WTC11 (cell line): ENCODE results near the gene C10orf95. TPM values are rescaled to one million over a fixed set of nuclear protein-coding genes. Genes with fewer than 3 reads are reported as not detected.

Experiments
- ATAC-seq: fragments of 200-7000 bp; cut with Tn5 transposase; 2 replicates; pipeline ENCODE4 v1.10.0; 2021; ENCODE audit warnings: mild to moderate bottlenecking, moderate library complexity
- CTCF ChIA-PET: fragments of 300-600 bp; sonication (Branson Sonifier 250); formaldehyde crosslinking; loops from one replicate; lab custom pipeline; 2021; ENCODE audit warnings: antibody characterized with exemption; lab: Charles Lee
- POLR2A ChIA-PET: fragments of 350-600 bp; sonication (Branson Sonifier 250); formaldehyde crosslinking; loops from one replicate; lab custom pipeline; 2021; ENCODE audit warnings: antibody characterized with exemption; lab: Charles Lee
- DNase-seq: peaks from one replicate; pipeline ENCODE4 v3.0.0; 2021; ENCODE audit warnings: low spot score
- H3K27ac Mint-ChIP-seq: 2 replicates; pipeline ENCODE4 v1.8.0; 2021; ENCODE audit warnings: mixed read lengths
- H3K27me3 Mint-ChIP-seq: 2 replicates; pipeline ENCODE4 v1.8.0; 2021; ENCODE audit warnings: low read depth, mild to moderate bottlenecking, moderate library complexity, mixed read lengths
- H3K36me3 Mint-ChIP-seq: 2 replicates; pipeline ENCODE4 v1.8.0; 2021; ENCODE audit warnings: mixed read lengths
- H3K4me1 Mint-ChIP-seq: 2 replicates; pipeline ENCODE4 v1.8.0; 2022; ENCODE audit warnings: mixed read lengths
- H3K4me3 Mint-ChIP-seq: 2 replicates; pipeline ENCODE4 v1.8.0; 2021; ENCODE audit warnings: mild to moderate bottlenecking, moderate library complexity, mixed read lengths
- H3K9me3 Mint-ChIP-seq: 2 replicates; pipeline ENCODE4 v1.8.0; 2021; ENCODE audit warnings: mixed read lengths
- CBFB ChIP-seq: sonication (generic); formaldehyde crosslinking; IDR thresholded peaks from 2 replicates; pipeline ENCODE4 v1.8.1; 2022; ENCODE audit warnings: mild to moderate bottlenecking, low read depth, missing genetic modification reagents
- ELF4 ChIP-seq: sonication (generic); formaldehyde crosslinking; IDR thresholded peaks from 2 replicates; pipeline ENCODE4 v1.8.1; 2022; ENCODE audit warnings: low read depth, mild to moderate bottlenecking, moderate library complexity, missing genetic modification reagents
- IRF2 ChIP-seq: sonication (generic); formaldehyde crosslinking; IDR thresholded peaks from 2 replicates; pipeline ENCODE4 v1.8.0; 2022; ENCODE audit warnings: low read depth, missing genetic modification reagents, borderline replicate concordance
- NR2C2 ChIP-seq: sonication (generic); formaldehyde crosslinking; IDR thresholded peaks from 2 replicates; pipeline ENCODE4 v1.8.0; 2022; ENCODE audit warnings: mild to moderate bottlenecking, missing genetic modification reagents
- SMAD3 ChIP-seq: sonication (generic); formaldehyde crosslinking; IDR thresholded peaks from 2 replicates; pipeline ENCODE4 v1.8.0; 2022; ENCODE audit warnings: missing genetic modification reagents, mild to moderate bottlenecking, borderline replicate concordance
- SOX15 ChIP-seq: fragments of 250-450 bp; sonication (Bioruptor Pico); IDR thresholded peaks from 2 replicates; pipeline ENCODE4 v1.9.0; 2021; ENCODE audit warnings: mild to moderate bottlenecking
- TEAD1 ChIP-seq: sonication (generic); formaldehyde crosslinking; IDR thresholded peaks from 2 replicates; pipeline ENCODE4 v1.8.0; 2022; ENCODE audit warnings: mild to moderate bottlenecking, missing genetic modification reagents
- total RNA-seq: library from RNA; stranded (reverse); gene quantifications from 3 replicates; pipeline ENCODE4 v1.2.3, GENCODE V29; 2021
- TF ChIP-seq, protein P1 (sequence below): sonication (generic); formaldehyde crosslinking; IDR thresholded peaks from 2 replicates; pipeline ENCODE4 v1.8.1; 2022; ENCODE audit warnings: missing genetic modification reagents, borderline replicate concordance
- TF ChIP-seq, protein P2 (sequence below): sonication (generic); formaldehyde crosslinking; IDR thresholded peaks from 2 replicates; pipeline ENCODE4 v1.8.1; 2023; ENCODE audit warnings: mild to moderate bottlenecking, missing genetic modification reagents, moderate library complexity
- TF ChIP-seq, protein P3 (sequence below): sonication (generic); formaldehyde crosslinking; IDR thresholded peaks from 2 replicates; pipeline ENCODE4 v1.8.0; 2022; ENCODE audit warnings: mild to moderate bottlenecking, missing genetic modification reagents
- TF ChIP-seq, protein P4 (sequence below): sonication (generic); formaldehyde crosslinking; IDR thresholded peaks from 2 replicates; pipeline ENCODE4 v1.8.0; 2022; ENCODE audit warnings: missing genetic modification reagents
- TF ChIP-seq, protein P5 (sequence below): sonication (generic); formaldehyde crosslinking; IDR thresholded peaks from 2 replicates; pipeline ENCODE4 v1.8.0; 2023; ENCODE audit warnings: missing genetic modification reagents, mild to moderate bottlenecking, borderline replicate concordance
- TF ChIP-seq, protein P6 (sequence below): fragments of 200-600 bp; IDR thresholded peaks from 2 replicates; pipeline ENCODE4 v1.8.0; 2022; ENCODE audit warnings: antibody characterized with exemption
- TF ChIP-seq, protein P7 (sequence below): sonication (generic); formaldehyde crosslinking; IDR thresholded peaks from 2 replicates; pipeline ENCODE4 v1.8.1; 2022; ENCODE audit warnings: low read depth, missing genetic modification reagents, borderline replicate concordance

C10orf95 gene
- total RNA-seq, 1 experiment from 2014 or later: 0.96 TPM

DNA sequence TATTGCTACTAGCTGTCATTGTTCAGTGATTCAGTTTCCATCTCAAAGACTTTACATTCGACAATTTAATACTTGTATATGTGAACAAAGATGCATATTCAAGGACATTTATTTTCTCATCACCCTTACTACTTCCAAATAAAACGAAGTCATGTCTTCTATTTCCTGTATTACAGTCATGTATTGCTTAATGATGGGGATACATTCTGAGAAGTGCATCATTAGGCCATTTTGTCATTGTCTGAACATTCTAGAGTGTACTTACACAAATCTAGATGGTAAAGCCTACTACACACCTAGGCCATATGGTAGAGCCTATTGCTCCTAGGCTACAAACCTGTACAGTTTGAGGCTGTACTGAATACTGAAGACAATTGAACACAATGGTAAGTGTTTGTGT lies 6.5 kb downstream of the C10orf95 start (continued):
- TF ChIP-seq IRF2 (CRISPR knock-in tag): no peak
- no peak for TF ChIP-seq ELF4
- TF ChIP-seq, protein P1, sequence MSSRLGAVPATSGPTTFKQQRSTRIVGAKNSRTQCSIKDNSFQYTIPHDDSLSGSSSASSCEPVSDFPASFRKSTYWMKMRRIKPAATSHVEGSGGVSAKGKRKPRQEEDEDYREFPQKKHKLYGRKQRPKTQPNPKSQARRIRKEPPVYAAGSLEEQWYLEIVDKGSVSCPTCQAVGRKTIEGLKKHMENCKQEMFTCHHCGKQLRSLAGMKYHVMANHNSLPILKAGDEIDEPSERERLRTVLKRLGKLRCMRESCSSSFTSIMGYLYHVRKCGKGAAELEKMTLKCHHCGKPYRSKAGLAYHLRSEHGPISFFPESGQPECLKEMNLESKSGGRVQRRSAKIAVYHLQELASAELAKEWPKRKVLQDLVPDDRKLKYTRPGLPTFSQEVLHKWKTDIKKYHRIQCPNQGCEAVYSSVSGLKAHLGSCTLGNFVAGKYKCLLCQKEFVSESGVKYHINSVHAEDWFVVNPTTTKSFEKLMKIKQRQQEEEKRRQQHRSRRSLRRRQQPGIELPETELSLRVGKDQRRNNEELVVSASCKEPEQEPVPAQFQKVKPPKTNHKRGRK (CRISPR knock-in tag): no peak
- TF ChIP-seq, protein P2, sequence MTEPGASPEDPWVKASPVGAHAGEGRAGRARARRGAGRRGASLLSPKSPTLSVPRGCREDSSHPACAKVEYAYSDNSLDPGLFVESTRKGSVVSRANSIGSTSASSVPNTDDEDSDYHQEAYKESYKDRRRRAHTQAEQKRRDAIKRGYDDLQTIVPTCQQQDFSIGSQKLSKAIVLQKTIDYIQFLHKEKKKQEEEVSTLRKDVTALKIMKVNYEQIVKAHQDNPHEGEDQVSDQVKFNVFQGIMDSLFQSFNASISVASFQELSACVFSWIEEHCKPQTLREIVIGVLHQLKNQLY: no peak
- TF ChIP-seq SMAD3 (CRISPR knock-in tag): no peak
- TF ChIP-seq, protein P3, sequence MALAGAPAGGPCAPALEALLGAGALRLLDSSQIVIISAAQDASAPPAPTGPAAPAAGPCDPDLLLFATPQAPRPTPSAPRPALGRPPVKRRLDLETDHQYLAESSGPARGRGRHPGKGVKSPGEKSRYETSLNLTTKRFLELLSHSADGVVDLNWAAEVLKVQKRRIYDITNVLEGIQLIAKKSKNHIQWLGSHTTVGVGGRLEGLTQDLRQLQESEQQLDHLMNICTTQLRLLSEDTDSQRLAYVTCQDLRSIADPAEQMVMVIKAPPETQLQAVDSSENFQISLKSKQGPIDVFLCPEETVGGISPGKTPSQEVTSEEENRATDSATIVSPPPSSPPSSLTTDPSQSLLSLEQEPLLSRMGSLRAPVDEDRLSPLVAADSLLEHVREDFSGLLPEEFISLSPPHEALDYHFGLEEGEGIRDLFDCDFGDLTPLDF: no peak
- TF ChIP-seq, protein P4, sequence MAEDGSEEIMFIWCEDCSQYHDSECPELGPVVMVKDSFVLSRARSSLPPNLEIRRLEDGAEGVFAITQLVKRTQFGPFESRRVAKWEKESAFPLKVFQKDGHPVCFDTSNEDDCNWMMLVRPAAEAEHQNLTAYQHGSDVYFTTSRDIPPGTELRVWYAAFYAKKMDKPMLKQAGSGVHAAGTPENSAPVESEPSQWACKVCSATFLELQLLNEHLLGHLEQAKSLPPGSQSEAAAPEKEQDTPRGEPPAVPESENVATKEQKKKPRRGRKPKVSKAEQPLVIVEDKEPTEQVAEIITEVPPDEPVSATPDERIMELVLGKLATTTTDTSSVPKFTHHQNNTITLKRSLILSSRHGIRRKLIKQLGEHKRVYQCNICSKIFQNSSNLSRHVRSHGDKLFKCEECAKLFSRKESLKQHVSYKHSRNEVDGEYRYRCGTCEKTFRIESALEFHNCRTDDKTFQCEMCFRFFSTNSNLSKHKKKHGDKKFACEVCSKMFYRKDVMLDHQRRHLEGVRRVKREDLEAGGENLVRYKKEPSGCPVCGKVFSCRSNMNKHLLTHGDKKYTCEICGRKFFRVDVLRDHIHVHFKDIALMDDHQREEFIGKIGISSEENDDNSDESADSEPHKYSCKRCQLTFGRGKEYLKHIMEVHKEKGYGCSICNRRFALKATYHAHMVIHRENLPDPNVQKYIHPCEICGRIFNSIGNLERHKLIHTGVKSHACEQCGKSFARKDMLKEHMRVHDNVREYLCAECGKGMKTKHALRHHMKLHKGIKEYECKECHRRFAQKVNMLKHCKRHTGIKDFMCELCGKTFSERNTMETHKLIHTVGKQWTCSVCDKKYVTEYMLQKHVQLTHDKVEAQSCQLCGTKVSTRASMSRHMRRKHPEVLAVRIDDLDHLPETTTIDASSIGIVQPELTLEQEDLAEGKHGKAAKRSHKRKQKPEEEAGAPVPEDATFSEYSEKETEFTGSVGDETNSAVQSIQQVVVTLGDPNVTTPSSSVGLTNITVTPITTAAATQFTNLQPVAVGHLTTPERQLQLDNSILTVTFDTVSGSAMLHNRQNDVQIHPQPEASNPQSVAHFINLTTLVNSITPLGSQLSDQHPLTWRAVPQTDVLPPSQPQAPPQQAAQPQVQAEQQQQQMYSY (CRISPR knock-in tag): no peak
- TF ChIP-seq SOX15 (CRISPR knock-in tag): no peak
- TF ChIP-seq, protein P5, sequence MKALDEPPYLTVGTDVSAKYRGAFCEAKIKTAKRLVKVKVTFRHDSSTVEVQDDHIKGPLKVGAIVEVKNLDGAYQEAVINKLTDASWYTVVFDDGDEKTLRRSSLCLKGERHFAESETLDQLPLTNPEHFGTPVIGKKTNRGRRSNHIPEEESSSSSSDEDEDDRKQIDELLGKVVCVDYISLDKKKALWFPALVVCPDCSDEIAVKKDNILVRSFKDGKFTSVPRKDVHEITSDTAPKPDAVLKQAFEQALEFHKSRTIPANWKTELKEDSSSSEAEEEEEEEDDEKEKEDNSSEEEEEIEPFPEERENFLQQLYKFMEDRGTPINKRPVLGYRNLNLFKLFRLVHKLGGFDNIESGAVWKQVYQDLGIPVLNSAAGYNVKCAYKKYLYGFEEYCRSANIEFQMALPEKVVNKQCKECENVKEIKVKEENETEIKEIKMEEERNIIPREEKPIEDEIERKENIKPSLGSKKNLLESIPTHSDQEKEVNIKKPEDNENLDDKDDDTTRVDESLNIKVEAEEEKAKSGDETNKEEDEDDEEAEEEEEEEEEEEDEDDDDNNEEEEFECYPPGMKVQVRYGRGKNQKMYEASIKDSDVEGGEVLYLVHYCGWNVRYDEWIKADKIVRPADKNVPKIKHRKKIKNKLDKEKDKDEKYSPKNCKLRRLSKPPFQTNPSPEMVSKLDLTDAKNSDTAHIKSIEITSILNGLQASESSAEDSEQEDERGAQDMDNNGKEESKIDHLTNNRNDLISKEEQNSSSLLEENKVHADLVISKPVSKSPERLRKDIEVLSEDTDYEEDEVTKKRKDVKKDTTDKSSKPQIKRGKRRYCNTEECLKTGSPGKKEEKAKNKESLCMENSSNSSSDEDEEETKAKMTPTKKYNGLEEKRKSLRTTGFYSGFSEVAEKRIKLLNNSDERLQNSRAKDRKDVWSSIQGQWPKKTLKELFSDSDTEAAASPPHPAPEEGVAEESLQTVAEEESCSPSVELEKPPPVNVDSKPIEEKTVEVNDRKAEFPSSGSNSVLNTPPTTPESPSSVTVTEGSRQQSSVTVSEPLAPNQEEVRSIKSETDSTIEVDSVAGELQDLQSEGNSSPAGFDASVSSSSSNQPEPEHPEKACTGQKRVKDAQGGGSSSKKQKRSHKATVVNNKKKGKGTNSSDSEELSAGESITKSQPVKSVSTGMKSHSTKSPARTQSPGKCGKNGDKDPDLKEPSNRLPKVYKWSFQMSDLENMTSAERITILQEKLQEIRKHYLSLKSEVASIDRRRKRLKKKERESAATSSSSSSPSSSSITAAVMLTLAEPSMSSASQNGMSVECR (CRISPR knock-in tag): no peak

DNA sequence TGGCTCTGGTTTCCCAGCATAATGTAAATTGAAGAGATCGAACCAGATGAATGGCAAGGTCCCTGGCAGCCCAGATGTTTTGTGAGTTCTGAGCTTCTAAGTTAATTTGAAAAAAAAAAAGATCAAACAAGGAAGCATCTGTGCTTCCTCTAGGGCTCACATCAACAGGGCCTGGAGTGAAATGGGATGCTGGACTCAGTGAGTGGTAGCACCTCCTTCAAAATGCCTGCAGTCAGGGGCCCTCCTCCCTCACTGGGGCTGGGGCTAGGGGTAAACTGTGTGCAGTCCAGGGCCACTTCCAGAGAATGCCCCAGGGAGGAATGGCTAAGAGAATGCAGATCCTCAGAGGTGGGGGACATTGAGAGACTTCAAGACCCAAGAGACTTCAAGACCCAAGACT lies 13.0 kb downstream of the C10orf95 start:
- POLR2A ChIA-PET: no interaction called here
- H3K27me3 Mint-ChIP-seq: peaks cover 52% of the 10 kb centered on the region
- CTCF ChIA-PET: interaction anchor here (0.5 to 1.0 kb wide), 5 partner anchors 35 to 323 kb away, joined by 3 read pairs; no protein-coding TSS in a partner anchor

More for the DNA sequence above, 13.0 kb downstream of the C10orf95 start:
- Mint-ChIP-seq H3K27ac (no peak overlapping the region), H3K36me3 (no peaks in the 10 kb centered on the region), H3K4me3 (no peak overlapping the region), H3K9me3 (no peaks in the 10 kb centered on the region), H3K4me1 (peaks cover 11% of the 10 kb centered on the region)
- no peak for DNase-seq
- TF ChIP-seq, protein P6, sequence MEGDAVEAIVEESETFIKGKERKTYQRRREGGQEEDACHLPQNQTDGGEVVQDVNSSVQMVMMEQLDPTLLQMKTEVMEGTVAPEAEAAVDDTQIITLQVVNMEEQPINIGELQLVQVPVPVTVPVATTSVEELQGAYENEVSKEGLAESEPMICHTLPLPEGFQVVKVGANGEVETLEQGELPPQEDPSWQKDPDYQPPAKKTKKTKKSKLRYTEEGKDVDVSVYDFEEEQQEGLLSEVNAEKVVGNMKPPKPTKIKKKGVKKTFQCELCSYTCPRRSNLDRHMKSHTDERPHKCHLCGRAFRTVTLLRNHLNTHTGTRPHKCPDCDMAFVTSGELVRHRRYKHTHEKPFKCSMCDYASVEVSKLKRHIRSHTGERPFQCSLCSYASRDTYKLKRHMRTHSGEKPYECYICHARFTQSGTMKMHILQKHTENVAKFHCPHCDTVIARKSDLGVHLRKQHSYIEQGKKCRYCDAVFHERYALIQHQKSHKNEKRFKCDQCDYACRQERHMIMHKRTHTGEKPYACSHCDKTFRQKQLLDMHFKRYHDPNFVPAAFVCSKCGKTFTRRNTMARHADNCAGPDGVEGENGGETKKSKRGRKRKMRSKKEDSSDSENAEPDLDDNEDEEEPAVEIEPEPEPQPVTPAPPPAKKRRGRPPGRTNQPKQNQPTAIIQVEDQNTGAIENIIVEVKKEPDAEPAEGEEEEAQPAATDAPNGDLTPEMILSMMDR: no peak
- no peak for TF ChIP-seq TEAD1
- TF ChIP-seq, protein P7, sequence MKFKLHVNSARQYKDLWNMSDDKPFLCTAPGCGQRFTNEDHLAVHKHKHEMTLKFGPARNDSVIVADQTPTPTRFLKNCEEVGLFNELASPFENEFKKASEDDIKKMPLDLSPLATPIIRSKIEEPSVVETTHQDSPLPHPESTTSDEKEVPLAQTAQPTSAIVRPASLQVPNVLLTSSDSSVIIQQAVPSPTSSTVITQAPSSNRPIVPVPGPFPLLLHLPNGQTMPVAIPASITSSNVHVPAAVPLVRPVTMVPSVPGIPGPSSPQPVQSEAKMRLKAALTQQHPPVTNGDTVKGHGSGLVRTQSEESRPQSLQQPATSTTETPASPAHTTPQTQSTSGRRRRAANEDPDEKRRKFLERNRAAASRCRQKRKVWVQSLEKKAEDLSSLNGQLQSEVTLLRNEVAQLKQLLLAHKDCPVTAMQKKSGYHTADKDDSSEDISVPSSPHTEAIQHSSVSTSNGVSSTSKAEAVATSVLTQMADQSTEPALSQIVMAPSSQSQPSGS (CRISPR knock-in tag): no peak
- TF ChIP-seq, protein P2: no peak
- TF ChIP-seq CBFB: no peak
- TF ChIP-seq NR2C2 (CRISPR knock-in tag): no peak
- TF ChIP-seq, protein P1 (CRISPR knock-in tag): no peak
- no peak for ATAC-seq
